Measurements from ENCODE around the gene SMAD3.

The SMAD3 gene

DNA sequence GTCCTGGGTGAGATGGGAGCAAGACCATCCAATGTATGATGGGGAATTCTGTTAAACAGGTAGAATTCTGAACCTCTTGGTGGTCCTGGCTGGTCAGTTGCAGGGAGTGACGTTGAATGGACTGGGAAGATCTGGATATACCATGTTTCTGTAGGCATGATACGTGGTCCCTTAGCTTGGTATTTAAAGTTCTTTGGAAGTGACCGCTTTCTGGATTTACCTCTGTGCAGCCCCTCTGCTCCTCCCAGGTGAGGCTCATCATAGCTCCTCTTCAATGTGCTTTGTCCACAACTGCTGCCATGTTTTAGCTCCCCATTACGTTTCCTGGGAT is 37.2 kb downstream of the SMAD3 start:
- no peak for DNase-seq
- H3K4me1 ChIP-seq (ENCODE audit: control extremely low read depth in 1 of 4, control insufficient read depth in 4 of 4, insufficient read depth in 4 of 4, low read length in 3 of 4), result peaks cover 44 to 99% (median 95%) of the 10 kb centered on the region in 4 experiments
- H3K9me3 ChIP-seq (ENCODE audit: control extremely low read depth in 1 of 5, control insufficient read depth in 4 of 5, insufficient read depth in 2 of 5, low read depth in 1 of 5, low read length in 4 of 5), result no peaks in the 10 kb centered on the region
- no peak overlapping the region for H3K4me3 ChIP-seq (ENCODE audit: control insufficient read depth in 1 of 7, extremely low read depth in 1 of 7, insufficient read depth in 4 of 7, low read depth in 2 of 7, low read length in 6 of 7)
- H3K27ac ChIP-seq (ENCODE audit: insufficient read depth in 1 of 2, low read depth in 1 of 2, low read length in 2 of 2, poor library complexity in 1 of 2, severe bottlenecking in 2 of 2), result no peak overlapping the region
- H3K27me3 ChIP-seq (replicated peaks in 2 of 5; ENCODE audit: control insufficient read depth in 4 of 5, insufficient read depth in 5 of 5, low read length in 4 of 5), result no peaks in the 10 kb centered on the region
- WGBS (ENCODE audit: insufficient coverage), result 100% methylated on average over 3 of the region's 4 CpGs
- H3K36me3 ChIP-seq (ENCODE audit: control insufficient read depth in 4 of 4, insufficient read depth in 4 of 4, low read length in 3 of 4), result no peaks in the 10 kb centered on the region
- ChIA-PET CTCF (interaction anchor here (0.9 to 6.1 kb wide), 8 partner anchors 9 to 39 kb away, joined by 3 to 37 read pairs (median 6); no protein-coding TSS in a partner anchor), POLR2A (interaction anchor here (0.8 to 1.8 kb wide), 3 partner anchors 10 to 83 kb away, joined by 3 to 6 read pairs (median 6); no protein-coding TSS in a partner anchor)

DNA sequence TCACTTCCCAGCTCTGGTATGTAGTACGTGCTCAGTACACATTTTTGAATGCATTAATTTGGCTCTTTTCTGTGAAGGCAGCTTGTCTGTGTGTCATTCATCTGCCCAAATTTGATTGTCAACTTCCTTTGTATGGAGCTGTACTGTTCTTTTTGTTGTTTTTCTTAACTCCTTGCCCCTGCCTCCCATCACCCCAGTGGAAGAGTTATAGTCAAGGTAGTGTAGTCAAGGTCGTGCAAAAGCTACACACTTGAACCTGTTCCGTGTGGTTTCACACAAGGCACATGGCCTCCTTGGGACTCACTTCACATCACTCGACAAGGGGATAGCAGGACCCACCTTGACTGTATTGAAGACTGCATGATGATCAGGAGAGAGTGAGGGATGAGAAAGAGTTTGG is 37.6 kb downstream of the SMAD3 start:
- WGBS (ENCODE audit: insufficient coverage), result 100% methylated on average over 3 of the region's 4 CpGs
- ChIA-PET POLR2A (interaction anchor here (0.8 to 1.5 kb wide), 2 partner anchors 11 to 82 kb away, joined by 3 to 6 read pairs; no protein-coding TSS in a partner anchor), CTCF (interaction anchor here (0.7 to 6.1 kb wide), 10 partner anchors 9 to 59 kb away, joined by 3 to 37 read pairs (median 4); no protein-coding TSS in a partner anchor)
- Histone ChIP-seq H3K4me1 (ENCODE audit: control extremely low read depth in 1 of 4, control insufficient read depth in 4 of 4, insufficient read depth in 4 of 4, low read length in 3 of 4) (peaks cover 39 to 99% (median 94%) of the 10 kb centered on the region in 4 experiments), H3K27me3 (replicated peaks in 2 of 5; ENCODE audit: control insufficient read depth in 4 of 5, insufficient read depth in 5 of 5, low read length in 4 of 5) (no peaks in the 10 kb centered on the region), H3K27ac (ENCODE audit: insufficient read depth in 1 of 2, low read depth in 1 of 2, low read length in 2 of 2, poor library complexity in 1 of 2, severe bottlenecking in 2 of 2) (peak overlapping the region in 1 of 2 experiments; percentile 57), H3K4me3 (ENCODE audit: control insufficient read depth in 1 of 7, extremely low read depth in 1 of 7, insufficient read depth in 4 of 7, low read depth in 2 of 7, low read length in 6 of 7) (peak overlapping the region in 2 of 7 experiments; percentile 50 to 56), H3K36me3 (ENCODE audit: control insufficient read depth in 4 of 4, insufficient read depth in 4 of 4, low read length in 3 of 4) (no peaks in the 10 kb centered on the region), H3K9me3 (ENCODE audit: control extremely low read depth in 1 of 5, control insufficient read depth in 4 of 5, insufficient read depth in 2 of 5, low read depth in 1 of 5, low read length in 4 of 5) (no peaks in the 10 kb centered on the region)
- DNase-seq, result no peak

GRCh38 chr15:67103432-67103831 is 38.0 kb downstream of the SMAD3 start:
- ChIA-PET CTCF (interaction anchor here (0.7 to 6.1 kb wide), 7 partner anchors 9 to 58 kb away, joined by 3 to 37 read pairs (median 4); no protein-coding TSS in a partner anchor), POLR2A (interaction anchor here (0.8 to 1.5 kb wide), 2 partner anchors 11 to 82 kb away, joined by 3 to 6 read pairs; no protein-coding TSS in a partner anchor)
- Histone ChIP-seq H3K27ac (ENCODE audit: insufficient read depth in 1 of 2, low read depth in 1 of 2, low read length in 2 of 2, poor library complexity in 1 of 2, severe bottlenecking in 2 of 2) (peak overlapping the region; percentile 6 to 57), H3K9me3 (ENCODE audit: control extremely low read depth in 1 of 5, control insufficient read depth in 4 of 5, insufficient read depth in 2 of 5, low read depth in 1 of 5, low read length in 4 of 5) (no peaks in the 10 kb centered on the region), H3K36me3 (ENCODE audit: control insufficient read depth in 4 of 4, insufficient read depth in 4 of 4, low read length in 3 of 4) (no peaks in the 10 kb centered on the region), H3K4me3 (ENCODE audit: control insufficient read depth in 1 of 7, extremely low read depth in 1 of 7, insufficient read depth in 4 of 7, low read depth in 2 of 7, low read length in 6 of 7) (peak overlapping the region in 5 of 7 experiments; percentile 1 to 56 (median 38)), H3K4me1 (ENCODE audit: control extremely low read depth in 1 of 4, control insufficient read depth in 4 of 4, insufficient read depth in 4 of 4, low read length in 3 of 4) (peaks cover 38 to 99% (median 94%) of the 10 kb centered on the region in 4 experiments), H3K27me3 (replicated peaks in 2 of 5; ENCODE audit: control insufficient read depth in 4 of 5, insufficient read depth in 5 of 5, low read length in 4 of 5) (no peaks in the 10 kb centered on the region)
- WGBS (ENCODE audit: insufficient coverage), result 20% methylated on average over 5 of the region's 6 CpGs
- no peak for DNase-seq

GRCh38 chr15:67103869-67104268 is 38.5 kb downstream of the SMAD3 start:
- peak in 2 of 3 donors; percentile 68 to 76 for DNase-seq
- Histone ChIP-seq H3K4me1 (ENCODE audit: control extremely low read depth in 1 of 4, control insufficient read depth in 4 of 4, insufficient read depth in 4 of 4, low read length in 3 of 4) (peaks cover 41 to 99% (median 94%) of the 10 kb centered on the region in 4 experiments), H3K36me3 (ENCODE audit: control insufficient read depth in 4 of 4, insufficient read depth in 4 of 4, low read length in 3 of 4) (no peaks in the 10 kb centered on the region), H3K27me3 (replicated peaks in 2 of 5; ENCODE audit: control insufficient read depth in 4 of 5, insufficient read depth in 5 of 5, low read length in 4 of 5) (no peaks in the 10 kb centered on the region), H3K27ac (ENCODE audit: insufficient read depth in 1 of 2, low read depth in 1 of 2, low read length in 2 of 2, poor library complexity in 1 of 2, severe bottlenecking in 2 of 2) (peak overlapping the region; percentile 6 to 57), H3K9me3 (ENCODE audit: control extremely low read depth in 1 of 5, control insufficient read depth in 4 of 5, insufficient read depth in 2 of 5, low read depth in 1 of 5, low read length in 4 of 5) (no peaks in the 10 kb centered on the region), H3K4me3 (ENCODE audit: control insufficient read depth in 1 of 7, extremely low read depth in 1 of 7, insufficient read depth in 4 of 7, low read depth in 2 of 7, low read length in 6 of 7) (peak overlapping the region in 5 of 7 experiments; percentile 32 to 56 (median 38))
- under 1% methylated on average over 11 of the region's 11 CpGs for WGBS (ENCODE audit: insufficient coverage)
- CTCF ChIA-PET, result interaction anchor here (0.9 to 6.1 kb wide), 6 partner anchors 13 to 58 kb away, joined by 3 to 37 read pairs (median 6); no protein-coding TSS in a partner anchor
- POLR2A ChIA-PET, result interaction anchor here (0.6 to 1.5 kb wide), 4 partner anchors 11 to 1624 kb away, joined by 3 to 6 read pairs (median 3); no protein-coding TSS in a partner anchor

GRCh38 chr15:67104510-67104909 is 39.1 kb downstream of the SMAD3 start:
- H3K27me3 ChIP-seq (replicated peaks in 2 of 5; ENCODE audit: control insufficient read depth in 4 of 5, insufficient read depth in 5 of 5, low read length in 4 of 5), result no peaks in the 10 kb centered on the region
- WGBS (ENCODE audit: insufficient coverage), result 15% methylated on average over 8 of the region's 8 CpGs
- peaks cover 42 to 99% (median 94%) of the 10 kb centered on the region in 4 experiments for H3K4me1 ChIP-seq (ENCODE audit: control extremely low read depth in 1 of 4, control insufficient read depth in 4 of 4, insufficient read depth in 4 of 4, low read length in 3 of 4)
- POLR2A ChIA-PET, result interaction anchor here (0.6 to 1.5 kb wide), 4 partner anchors 11 to 1625 kb away, joined by 3 to 6 read pairs (median 3); no protein-coding TSS in a partner anchor
- peak in 1 of 3 donors; percentile 59 for DNase-seq
- peak overlapping the region in 1 of 2 experiments; percentile 57 for H3K27ac ChIP-seq (ENCODE audit: insufficient read depth in 1 of 2, low read depth in 1 of 2, low read length in 2 of 2, poor library complexity in 1 of 2, severe bottlenecking in 2 of 2)
- no peaks in the 10 kb centered on the region for H3K36me3 ChIP-seq (ENCODE audit: control insufficient read depth in 4 of 4, insufficient read depth in 4 of 4, low read length in 3 of 4)
- H3K9me3 ChIP-seq (ENCODE audit: control extremely low read depth in 1 of 5, control insufficient read depth in 4 of 5, insufficient read depth in 2 of 5, low read depth in 1 of 5, low read length in 4 of 5), result no peaks in the 10 kb centered on the region
- CTCF ChIA-PET, result interaction anchor here (0.9 to 6.1 kb wide), 6 partner anchors 10 to 75 kb away, joined by 3 to 37 read pairs (median 4); no protein-coding TSS in a partner anchor
- peak overlapping the region in 4 of 7 experiments; percentile 9 to 56 (median 44) for H3K4me3 ChIP-seq (ENCODE audit: control insufficient read depth in 1 of 7, extremely low read depth in 1 of 7, insufficient read depth in 4 of 7, low read depth in 2 of 7, low read length in 6 of 7)

DNA sequence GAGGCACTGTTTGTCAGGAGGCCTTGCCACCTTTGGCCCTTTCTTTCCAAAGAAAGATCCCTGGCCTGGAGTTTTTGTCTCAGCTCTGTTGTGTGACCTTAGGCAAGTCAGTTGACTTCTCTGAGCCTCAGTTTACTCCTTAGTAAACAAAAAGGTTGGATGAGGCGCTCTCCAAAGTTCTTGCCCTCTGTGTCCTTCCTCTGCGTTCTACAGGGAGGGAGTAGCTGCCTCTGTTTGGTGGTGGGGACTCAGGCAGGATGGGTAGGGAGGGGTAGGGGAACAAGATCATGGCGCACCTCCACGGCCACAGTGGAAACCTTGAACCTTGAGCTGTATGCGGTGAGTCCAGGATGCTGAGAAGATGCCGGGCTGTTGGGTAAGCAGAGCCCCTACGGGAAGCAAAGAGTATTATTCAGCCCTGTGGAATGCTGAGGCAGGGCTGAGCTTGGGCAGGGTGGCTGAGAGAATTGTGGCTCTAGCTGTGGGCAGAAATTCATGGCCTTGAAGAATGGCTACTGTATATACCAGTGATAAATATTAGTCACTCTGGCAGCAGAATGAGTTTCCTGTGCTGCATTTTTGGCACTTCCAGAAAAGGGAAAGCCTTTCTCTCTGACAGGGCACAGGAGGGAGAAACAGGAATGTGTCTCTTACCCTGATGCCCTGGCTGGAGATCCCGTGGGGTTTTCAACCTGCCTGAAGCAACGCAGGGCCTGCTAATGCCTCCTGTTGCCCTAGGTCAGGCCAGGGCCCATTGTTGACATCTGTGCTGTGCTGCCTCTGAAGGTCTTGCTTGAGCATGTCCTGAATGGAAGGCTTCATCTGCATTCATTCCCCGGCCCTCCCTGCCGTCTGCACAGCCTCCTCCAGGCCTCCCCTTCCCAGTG is 39.9 kb downstream of the SMAD3 start:
- Histone ChIP-seq H3K36me3 (ENCODE audit: control insufficient read depth in 4 of 4, insufficient read depth in 4 of 4, low read length in 3 of 4) (no peaks in the 10 kb centered on the region), H3K27ac (ENCODE audit: insufficient read depth in 1 of 2, low read depth in 1 of 2, low read length in 2 of 2, poor library complexity in 1 of 2, severe bottlenecking in 2 of 2) (no peak overlapping the region), H3K27me3 (replicated peaks in 2 of 5; ENCODE audit: control insufficient read depth in 4 of 5, insufficient read depth in 5 of 5, low read length in 4 of 5) (no peaks in the 10 kb centered on the region), H3K4me1 (ENCODE audit: control extremely low read depth in 1 of 4, control insufficient read depth in 4 of 4, insufficient read depth in 4 of 4, low read length in 3 of 4) (peaks cover 44 to 100% (median 96%) of the 10 kb centered on the region in 4 experiments), H3K4me3 (ENCODE audit: control insufficient read depth in 1 of 7, extremely low read depth in 1 of 7, insufficient read depth in 4 of 7, low read depth in 2 of 7, low read length in 6 of 7) (peak overlapping the region in 1 of 7 experiments; percentile 12), H3K9me3 (ENCODE audit: control extremely low read depth in 1 of 5, control insufficient read depth in 4 of 5, insufficient read depth in 2 of 5, low read depth in 1 of 5, low read length in 4 of 5) (no peaks in the 10 kb centered on the region)
- WGBS (ENCODE audit: insufficient coverage), result 80% methylated on average over 11 of the region's 11 CpGs
- no peak for DNase-seq
- POLR2A ChIA-PET, result interaction anchor here (1.0 to 1.5 kb wide), 2 partner anchors 12 to 14 kb away, joined by 3 to 6 read pairs; no protein-coding TSS in a partner anchor
- CTCF ChIA-PET, result interaction anchor here (0.8 to 6.1 kb wide), 8 partner anchors 9 to 74 kb away, joined by 3 to 37 read pairs (median 4); no protein-coding TSS in a partner anchor
